ENCODE measurements around the gene BRINP2.
"Not testable (repeated sequence)": the region's sequence is repeated elsewhere in the genome, so short reads cannot be mapped to it uniquely, and the experiment has no call there.

Gene BRINP2

GRCh38 chr1:177311111-177311510, 140.4 kb downstream of the BRINP2 start:
- no peak for DNase-seq (ENCODE audit: low read depth, low spot score)

- DNase-seq (ENCODE audit: low read depth, low spot score), result no peak
Measured at GRCh38 chr1:177311586-177311985, 140.8 kb downstream of the BRINP2 start.

GRCh38 chr1:177315261-177315660, 144.5 kb downstream of the BRINP2 start:
- no peak for DNase-seq (ENCODE audit: low read depth, low spot score)

- DNase-seq (ENCODE audit: low read depth, low spot score), result no peak
Measured at GRCh38 chr1:177315761-177316160, 145.0 kb downstream of the BRINP2 start.

- DNase-seq (ENCODE audit: low read depth, low spot score), result not testable (repeated sequence)
Measured at GRCh38 chr1:177321434-177321833, 150.7 kb downstream of the BRINP2 start.

- no peak for DNase-seq (ENCODE audit: low read depth, low spot score)
Measured at GRCh38 chr1:177328251-177328650, 157.5 kb downstream of the BRINP2 start.

GRCh38 chr1:177329871-177330270, 159.1 kb downstream of the BRINP2 start:
- no peak for DNase-seq (ENCODE audit: low read depth, low spot score)

Measured in astrocyte of the hippocampus (primary cell).